Tibial artery (tissue), 4 donors: ENCODE measurements around the gene SIRPG.

Experiments
- DNase-seq, 2 donors: peaks; one replicate each; pipeline ENCODE4 v3.0.0-alpha.2; 2019
- H3K27ac ChIP-seq, 2 donors: fragments of 200-600 bp; sonication (generic) in 1 of 2; 1 replicate in 1 of 2; 2 replicates in 1 of 2; pipeline ENCODE4 v1.5.1; 2018 to 2019; ENCODE audit warnings: mild to moderate bottlenecking in 1 of 2
- H3K27me3 ChIP-seq, 2 donors: fragments of 200-600 bp; sonication (generic) in 1 of 2; one replicate each; pipeline versions ENCODE4 v1.5.1 to v1.6.0; 2016 to 2019
- H3K36me3 ChIP-seq, 3 donors: fragments of 200-600 bp; sonication (generic) in 2 of 3; one replicate each; pipeline ENCODE4 v1.5.1; 2016 to 2019; ENCODE audit warnings: mild to moderate bottlenecking in 2 of 3
- H3K4me1 ChIP-seq, 4 donors: fragments of 200-600 bp; sonication (generic) in 2 of 4; 1 replicate in 3 of 4; 2 replicates in 1 of 4; pipeline ENCODE4 v1.5.1; 2016 to 2019
- H3K4me3 ChIP-seq, 2 donors: fragments of 200-600 bp; sonication (generic) in 1 of 2; 1 replicate in 1 of 2; 2 replicates in 1 of 2; pipeline ENCODE4 v1.5.1; 2018 to 2019; ENCODE audit warnings: mild to moderate bottlenecking in 2 of 2
- H3K9me3 ChIP-seq, 3 donors: fragments of 200-600 bp; sonication (generic) in 1 of 3; one replicate each; pipeline ENCODE4 v1.5.1; 2016 to 2019
- intact Hi-C: fragments of 100-400 bp; cut with DNase I; formaldehyde crosslinking; loops from one replicate; pipeline ENCODE4 v1.15.0; 2023; ENCODE audit warnings: low total_unique reads
- TF ChIP-seq, protein P1 (sequence below), 2 experiments: fragments of 200-600 bp in 1 of 2; fragments of 450-650 bp in 1 of 2; IDR thresholded peaks; one replicate each; pipeline ENCODE4 v1.5.1; 2017 to 2019; ENCODE audit warnings: antibody characterized with exemption in 2 of 2, mild to moderate bottlenecking in 1 of 2, moderate library complexity in 1 of 2

Gene SIRPG

GRCh38 chr20:1688886-1689538 lies 31.4 kb upstream of the SIRPG start:
- H3K27me3 ChIP-seq = no peaks in the 10 kb centered on the region
- no peak overlapping the region for H3K4me3 ChIP-seq
- no peak for DNase-seq
- TF ChIP-seq, protein P1, sequence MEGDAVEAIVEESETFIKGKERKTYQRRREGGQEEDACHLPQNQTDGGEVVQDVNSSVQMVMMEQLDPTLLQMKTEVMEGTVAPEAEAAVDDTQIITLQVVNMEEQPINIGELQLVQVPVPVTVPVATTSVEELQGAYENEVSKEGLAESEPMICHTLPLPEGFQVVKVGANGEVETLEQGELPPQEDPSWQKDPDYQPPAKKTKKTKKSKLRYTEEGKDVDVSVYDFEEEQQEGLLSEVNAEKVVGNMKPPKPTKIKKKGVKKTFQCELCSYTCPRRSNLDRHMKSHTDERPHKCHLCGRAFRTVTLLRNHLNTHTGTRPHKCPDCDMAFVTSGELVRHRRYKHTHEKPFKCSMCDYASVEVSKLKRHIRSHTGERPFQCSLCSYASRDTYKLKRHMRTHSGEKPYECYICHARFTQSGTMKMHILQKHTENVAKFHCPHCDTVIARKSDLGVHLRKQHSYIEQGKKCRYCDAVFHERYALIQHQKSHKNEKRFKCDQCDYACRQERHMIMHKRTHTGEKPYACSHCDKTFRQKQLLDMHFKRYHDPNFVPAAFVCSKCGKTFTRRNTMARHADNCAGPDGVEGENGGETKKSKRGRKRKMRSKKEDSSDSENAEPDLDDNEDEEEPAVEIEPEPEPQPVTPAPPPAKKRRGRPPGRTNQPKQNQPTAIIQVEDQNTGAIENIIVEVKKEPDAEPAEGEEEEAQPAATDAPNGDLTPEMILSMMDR (IDR thresholded peaks at IDR 0.05) = no peak
- no peaks in the 10 kb centered on the region for H3K9me3 ChIP-seq
- no peak overlapping the region for H3K27ac ChIP-seq
- intact Hi-C loops = no loop called here
- H3K4me1 ChIP-seq = no peaks in the 10 kb centered on the region
- H3K36me3 ChIP-seq = no peaks in the 10 kb centered on the region

GRCh38 chr20:1687053-1687452 lies 29.5 kb upstream of the SIRPG start:
- intact Hi-C loops = no loop called here
- DNase-seq = no peak
- Histone ChIP-seq H3K4me1 (no peaks in the 10 kb centered on the region), H3K27me3 (no peaks in the 10 kb centered on the region), H3K27ac (no peak overlapping the region), H3K36me3 (no peaks in the 10 kb centered on the region), H3K9me3 (no peaks in the 10 kb centered on the region), H3K4me3 (no peak overlapping the region)
- TF ChIP-seq, protein P1 (IDR thresholded peaks at IDR 0.05) = no peak

- H3K27me3 ChIP-seq = no peaks in the 10 kb centered on the region
- no peaks in the 10 kb centered on the region for H3K9me3 ChIP-seq
- no peak for DNase-seq
- H3K27ac ChIP-seq = no peak overlapping the region
- H3K4me3 ChIP-seq = no peak overlapping the region
- H3K36me3 ChIP-seq = no peaks in the 10 kb centered on the region
- TF ChIP-seq, protein P1 (IDR thresholded peaks at IDR 0.05) = no peak
- intact Hi-C loops = no loop called here
- no peaks in the 10 kb centered on the region for H3K4me1 ChIP-seq
Observed at GRCh38 chr20:1686151-1686748, 28.7 kb upstream of the SIRPG start.

DNA sequence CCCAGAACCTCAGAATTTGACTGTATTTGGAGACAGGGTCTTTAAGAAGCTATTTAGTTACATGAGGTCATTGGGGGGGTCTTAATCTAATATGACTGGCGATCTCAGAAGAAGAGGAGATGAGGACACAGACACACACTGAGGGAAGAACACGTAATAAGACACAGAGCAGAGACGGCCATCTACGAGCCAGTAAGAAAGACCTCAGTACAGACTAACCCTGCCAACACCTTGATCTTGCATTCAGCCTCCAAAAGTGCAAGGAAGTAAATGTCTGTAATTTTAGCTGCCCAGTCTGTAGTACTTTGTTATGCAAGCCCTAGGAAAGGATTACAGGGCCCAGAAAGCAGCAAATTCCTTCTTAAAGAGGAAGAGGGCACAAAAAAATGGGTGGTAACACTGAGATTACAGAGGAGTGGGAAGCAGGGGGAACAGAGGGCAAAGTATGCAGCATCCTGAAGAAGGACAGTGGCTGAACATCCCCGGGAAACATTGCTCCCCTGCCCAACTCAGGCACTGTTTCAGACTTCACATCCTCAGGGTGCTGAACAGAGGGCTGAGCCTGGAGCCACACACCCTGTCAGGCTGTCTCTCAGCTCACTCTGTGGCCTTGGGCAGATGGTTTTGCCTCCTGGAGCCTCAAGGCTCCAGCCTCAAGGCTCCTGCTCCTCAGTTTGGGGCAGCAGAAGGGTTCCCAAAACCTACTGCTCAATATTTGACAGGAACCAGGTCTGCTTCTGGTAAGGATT lies 27.9 kb upstream of the SIRPG start:
- no peak overlapping the region for H3K27ac ChIP-seq
- DNase-seq = no peak
- TF ChIP-seq, protein P1 (IDR thresholded peaks at IDR 0.05) = no peak
- no peaks in the 10 kb centered on the region for H3K9me3 ChIP-seq
- H3K4me3 ChIP-seq = no peak overlapping the region
- H3K27me3 ChIP-seq = no peaks in the 10 kb centered on the region
- no peaks in the 10 kb centered on the region for H3K36me3 ChIP-seq
- intact Hi-C loops = no loop called here
- no peaks in the 10 kb centered on the region for H3K4me1 ChIP-seq

DNA sequence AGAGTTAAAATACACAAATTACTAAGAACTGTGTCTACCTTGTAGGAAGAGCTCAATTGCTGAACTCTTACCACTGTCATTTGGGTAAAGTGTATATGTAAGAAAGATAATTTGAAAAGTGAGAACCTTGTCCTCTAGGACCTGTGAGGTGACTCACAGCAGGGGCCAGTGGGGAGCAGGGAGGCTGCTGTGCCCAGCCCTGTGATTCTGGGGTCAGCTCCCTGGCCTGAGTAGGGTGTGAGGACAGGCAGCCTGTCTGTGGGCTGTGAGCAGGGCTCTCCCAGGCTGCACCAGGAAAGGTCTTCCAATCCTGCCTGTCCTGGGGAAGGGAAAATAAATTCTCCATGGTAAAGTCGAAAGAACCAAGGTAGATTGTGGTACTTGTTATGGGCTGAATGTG lies 27.3 kb upstream of the SIRPG start:
- intact Hi-C loops = no loop called here
- no peak for DNase-seq
- no peaks in the 10 kb centered on the region for H3K9me3 ChIP-seq
- no peaks in the 10 kb centered on the region for H3K36me3 ChIP-seq
- H3K27me3 ChIP-seq = no peaks in the 10 kb centered on the region
- H3K4me3 ChIP-seq = no peak overlapping the region
- H3K27ac ChIP-seq = no peak overlapping the region
- TF ChIP-seq, protein P1 (IDR thresholded peaks at IDR 0.05) = no peak
- no peaks in the 10 kb centered on the region for H3K4me1 ChIP-seq
